GM18867 (cell line): Measurements from ENCODE around the gene TOLLIP.

Source experiments
- ATAC-seq: cut with Tn5 transposase; IDR thresholded peaks from one replicate; pipeline ENCODE4 v1.9.1; 2021; ENCODE audit warnings: mild to moderate bottlenecking, moderate library complexity; ENCODE audit not compliant: unreplicated experiment

The TOLLIP gene

GRCh38 chr11:1317993-1318392 lies 8.6 kb upstream of the TOLLIP start:
- no peak for ATAC-seq

DNA sequence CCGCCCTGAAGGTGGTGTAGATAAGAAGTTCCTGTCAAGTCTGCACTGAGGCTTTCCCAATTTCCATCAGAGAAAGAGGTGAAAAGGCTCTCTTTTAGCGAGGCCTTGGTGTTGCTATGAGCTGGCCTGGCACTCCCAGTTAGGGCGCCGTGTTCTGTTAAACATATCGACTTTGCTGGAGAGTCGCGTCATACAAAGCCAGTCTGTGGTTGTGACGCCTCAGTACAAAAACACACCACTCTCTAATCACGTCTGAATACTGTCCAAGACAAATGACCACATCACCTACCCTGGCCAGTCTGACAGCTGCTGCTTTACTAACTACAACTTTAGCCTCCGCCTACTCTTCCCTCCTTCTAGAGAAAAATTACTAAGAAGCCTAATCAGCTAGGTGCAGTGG lies 8.0 kb upstream of the TOLLIP start:
- ATAC-seq, result no peak

DNA sequence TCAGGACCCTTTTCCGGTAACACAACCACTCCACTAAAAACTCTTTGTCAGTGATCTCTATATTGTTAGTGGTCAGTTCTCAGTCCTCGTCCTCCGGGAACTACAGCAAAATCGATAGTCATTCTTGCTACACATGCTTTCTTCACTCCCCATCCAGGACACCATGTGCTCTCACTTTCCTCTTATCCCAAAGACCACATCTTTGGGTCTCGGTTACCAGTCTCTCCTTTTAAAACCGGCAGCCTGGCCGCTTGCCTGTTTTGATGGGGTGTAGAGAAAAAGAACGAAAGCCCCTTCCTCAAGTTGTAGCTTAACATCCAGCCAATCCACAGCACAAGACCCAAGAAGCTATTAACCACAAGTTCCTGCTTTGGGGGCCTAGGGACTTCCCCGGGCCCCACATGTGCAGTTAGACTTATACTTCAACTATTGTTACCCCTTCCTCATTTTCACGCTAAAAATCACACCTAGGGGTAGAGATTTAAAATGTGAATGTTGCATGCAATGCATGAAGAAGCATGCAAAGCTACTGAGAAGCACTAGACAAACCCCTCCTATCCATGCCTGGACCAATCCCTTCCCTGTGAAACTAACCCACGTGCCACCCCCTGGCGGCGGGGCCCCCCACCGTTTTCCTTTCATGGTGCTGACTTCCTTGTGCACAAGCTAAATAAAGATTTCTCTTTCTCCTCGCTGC lies 1.5 kb upstream of the TOLLIP start:
- ATAC-seq, result no peak

DNA sequence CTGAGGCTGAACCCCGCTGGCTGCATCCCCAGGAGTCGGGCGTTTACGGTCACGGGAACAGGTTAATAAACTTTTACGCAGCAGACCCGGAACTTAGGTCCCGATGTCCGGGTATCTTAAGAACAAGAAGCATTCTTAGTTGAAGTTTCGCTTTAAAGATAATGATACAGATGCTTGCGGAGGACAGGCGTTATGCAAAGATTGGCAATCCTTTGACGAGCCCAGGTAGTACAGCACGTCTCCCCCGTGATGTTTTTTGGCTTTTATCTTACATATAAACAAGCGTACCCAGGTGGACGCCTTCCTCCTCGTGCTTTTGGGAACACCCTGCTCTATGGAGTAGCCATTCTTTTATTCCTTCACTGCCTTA lies 871 bp upstream of the TOLLIP start:
- no peak for ATAC-seq

GRCh38 chr11:1308743-1309497 lies 512 bp downstream of the TOLLIP start:
- ATAC-seq, result peak; percentile 38

GRCh38 chr11:1307998-1308742 lies 1.3 kb downstream of the TOLLIP start:
- no peak for ATAC-seq

DNA sequence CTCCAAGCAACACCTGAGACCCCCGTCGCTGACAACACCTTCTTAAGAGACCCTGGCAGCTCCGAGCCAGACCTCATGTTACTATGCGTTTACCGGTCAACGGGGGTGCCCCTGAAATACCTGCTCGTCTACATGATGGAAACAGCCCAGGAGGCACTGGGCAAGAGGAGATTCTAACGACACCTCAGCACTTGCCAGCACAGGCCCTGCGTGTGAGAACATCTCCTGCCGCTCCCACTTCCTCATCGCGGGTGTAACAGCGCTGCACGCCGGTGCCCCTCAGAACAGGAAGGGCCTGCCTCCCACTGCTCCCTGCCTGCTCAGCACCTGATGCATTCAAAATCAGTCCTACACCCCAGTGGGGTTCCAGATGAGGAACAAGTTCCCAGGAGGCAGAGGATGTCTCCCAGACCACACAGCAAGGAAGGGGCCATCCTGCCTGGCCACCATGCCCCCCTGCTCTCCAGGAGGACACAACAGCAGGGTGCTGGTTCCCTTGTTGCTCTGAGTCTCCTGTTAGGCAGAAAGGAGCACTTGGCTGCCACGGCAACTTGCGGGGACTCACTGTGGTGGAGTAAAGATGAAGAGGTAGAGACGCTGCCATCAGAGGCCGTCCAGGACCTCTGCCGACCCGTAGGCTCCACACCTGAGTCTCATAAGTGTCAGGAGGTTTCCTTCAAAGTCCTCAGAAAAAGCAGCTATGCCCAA lies 2.1 kb downstream of the TOLLIP start:
- no peak for ATAC-seq

DNA sequence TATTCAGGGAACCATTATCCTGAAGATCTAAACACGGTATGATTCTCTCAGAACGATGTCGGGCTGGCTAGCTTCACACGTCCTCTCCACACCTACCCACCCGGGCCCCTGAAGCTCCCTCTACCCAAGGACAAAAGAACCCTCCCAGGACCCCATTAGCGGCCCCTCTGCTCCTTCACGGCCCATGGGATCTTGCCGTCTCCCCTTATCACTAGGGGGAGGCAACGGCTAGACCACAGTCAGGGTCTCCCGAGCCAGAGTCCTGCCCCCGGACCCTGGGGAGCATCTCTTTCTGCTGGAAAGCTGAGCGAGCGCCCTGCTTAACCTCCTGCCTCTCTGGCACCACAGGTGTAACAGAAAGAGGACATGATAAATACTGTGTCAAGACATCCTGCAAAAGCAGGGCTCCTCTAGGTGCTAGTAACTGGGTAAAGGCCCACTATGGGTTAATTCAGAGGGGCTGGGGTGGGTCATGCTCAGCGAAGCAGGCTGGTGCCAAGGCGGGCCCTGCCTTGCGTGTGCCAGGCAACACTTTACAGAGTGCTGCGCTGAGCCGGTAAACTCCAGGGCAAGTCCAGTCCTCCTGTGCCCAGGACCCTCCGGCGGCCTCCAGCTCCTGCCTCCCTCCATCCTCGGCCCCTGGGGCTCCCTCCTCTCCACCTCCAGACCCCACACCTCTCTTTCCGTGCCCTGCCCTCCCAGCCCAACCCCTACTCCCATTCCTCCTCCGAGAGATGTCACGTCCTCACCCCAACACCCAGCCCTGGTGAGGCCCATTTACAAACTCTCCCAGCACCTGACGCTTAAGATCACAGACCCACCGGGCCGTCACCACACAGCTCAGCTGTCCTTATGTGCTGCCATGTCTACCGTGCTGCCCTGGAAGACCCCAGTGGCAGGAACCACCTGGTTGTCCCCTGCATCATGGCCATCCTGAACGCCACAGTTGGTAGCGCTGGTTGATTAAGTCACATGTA lies 3.0 kb downstream of the TOLLIP start:
- no peak for ATAC-seq

GRCh38 chr11:1305501-1306056 lies 3.9 kb downstream of the TOLLIP start:
- no peak for ATAC-seq

DNA sequence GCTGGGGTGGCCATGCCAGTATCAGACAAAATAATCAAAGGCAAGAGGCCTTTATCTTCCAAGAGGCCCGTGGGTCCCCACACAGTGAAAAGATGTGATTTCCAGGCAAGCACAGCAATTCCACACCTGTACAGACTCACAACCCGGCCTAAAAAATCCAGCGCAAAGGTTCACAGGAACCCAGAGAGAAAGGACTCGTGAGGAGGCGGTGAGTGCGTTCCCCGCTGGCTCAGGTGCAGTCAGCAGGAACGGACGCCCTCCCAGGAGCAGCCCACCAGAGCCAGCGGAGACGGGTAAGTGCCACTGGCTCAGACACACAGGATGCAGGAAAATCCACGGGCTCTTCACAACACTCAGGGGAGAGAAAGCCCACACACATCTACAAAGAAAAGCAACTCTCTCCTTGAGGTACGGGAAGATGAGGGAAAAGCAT lies 4.4 kb downstream of the TOLLIP start:
- no peak for ATAC-seq

DNA sequence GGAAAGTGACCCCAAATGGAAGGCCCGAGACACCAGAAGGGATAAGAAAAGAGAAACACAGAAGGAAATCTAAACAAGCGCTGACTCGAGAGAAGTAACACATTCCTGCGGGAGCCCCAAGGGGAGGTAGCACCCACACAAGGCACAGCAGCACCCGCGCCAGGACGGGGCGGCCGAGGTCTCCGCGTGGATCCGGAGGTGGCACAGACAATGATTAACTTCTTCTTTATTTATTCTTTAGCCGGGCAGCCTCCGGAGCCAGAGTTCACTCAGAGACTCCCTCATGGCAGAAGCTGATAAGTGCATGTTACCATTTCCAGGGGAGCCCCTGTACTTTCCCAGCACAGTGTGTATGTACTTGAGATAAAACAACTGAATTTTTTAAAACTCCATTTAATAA lies 5.1 kb downstream of the TOLLIP start:
- no peak for ATAC-seq

DNA sequence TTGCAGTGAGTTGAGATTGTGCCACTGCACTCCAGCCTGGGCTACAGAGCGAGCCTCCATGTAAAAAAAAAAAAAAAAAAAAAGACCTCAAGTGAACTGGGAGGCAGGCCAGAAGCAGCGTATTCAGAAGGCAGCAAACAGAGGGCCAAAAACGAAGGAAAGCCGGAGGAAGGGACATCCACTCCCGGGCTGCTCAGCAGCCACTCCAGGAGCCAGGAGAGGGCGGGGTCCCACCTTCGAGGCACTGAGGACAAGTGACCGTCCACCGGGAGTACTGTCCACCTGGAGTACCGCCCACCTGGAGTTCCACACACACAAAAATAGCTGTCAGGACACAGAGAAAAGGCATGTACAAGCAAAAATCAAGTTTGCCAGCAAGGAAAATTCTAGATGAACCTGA lies 5.5 kb downstream of the TOLLIP start:
- no peak for ATAC-seq

- no peak for ATAC-seq
Observed at GRCh38 chr11:1303126-1303821, 6.2 kb downstream of the TOLLIP start.

DNA sequence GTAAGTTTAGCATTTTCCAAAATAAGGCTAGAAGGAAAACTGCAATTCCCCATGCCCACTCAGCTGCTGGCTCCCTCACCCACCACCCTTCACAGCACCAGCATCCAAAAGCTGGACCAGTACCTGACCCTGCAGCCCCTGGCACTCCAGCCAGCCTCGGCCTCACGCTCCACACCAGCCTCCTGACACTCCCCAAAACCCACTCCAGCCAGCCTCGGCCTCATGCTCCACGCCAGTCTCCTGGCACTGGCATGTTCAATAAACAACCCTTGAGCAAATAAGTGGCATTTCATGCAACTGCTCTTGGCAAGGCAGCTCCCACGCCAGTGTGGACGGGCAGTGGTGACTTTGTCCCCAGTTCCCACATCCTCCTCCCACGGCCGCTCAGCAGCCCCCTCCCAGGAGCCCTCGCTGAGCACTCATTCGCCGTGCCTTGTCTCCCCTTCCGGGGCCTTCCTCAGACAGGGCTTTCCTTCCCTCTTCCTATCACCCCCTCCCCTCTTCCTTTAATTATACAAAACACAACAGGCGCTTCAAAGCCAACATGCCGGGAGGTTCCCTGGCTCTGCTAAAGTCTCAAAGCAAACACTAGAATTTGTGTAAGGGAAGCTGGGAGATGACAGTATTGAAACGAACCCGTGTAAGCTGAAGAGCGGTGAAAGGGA lies 6.8 kb downstream of the TOLLIP start:
- no peak for ATAC-seq

GRCh38 chr11:1302041-1302460 lies 7.4 kb downstream of the TOLLIP start:
- ATAC-seq, result no peak

GRCh38 chr11:1301220-1302000 lies 8.0 kb downstream of the TOLLIP start:
- no peak for ATAC-seq

DNA sequence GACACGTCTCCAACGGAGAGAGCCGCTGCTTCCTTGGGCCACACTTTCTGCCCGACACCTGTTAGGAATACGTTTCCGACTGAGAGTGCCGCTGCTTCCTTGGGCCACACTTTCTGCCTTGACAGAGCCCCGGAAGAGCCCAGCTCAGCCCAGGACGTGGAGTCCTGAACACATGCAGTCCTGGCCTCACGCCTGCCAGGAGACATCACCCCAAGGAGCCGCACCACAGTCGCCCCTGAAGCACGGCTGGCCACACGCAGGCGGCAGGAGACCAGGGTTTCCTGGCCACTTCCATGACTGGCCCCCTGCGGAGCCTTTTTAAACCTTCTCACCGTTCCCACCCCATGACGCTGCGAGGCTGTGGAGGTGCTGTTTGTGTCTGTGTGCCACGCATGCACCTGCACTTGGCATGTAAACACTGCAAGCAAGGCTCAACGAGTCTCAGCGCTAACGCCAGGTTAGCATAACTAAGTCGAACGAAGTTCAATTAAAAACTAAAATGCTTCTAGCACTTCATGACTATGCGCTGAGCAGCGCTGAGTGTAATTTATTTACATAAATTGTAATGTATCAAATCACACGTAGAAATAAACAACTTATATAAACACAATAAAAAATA lies 8.8 kb downstream of the TOLLIP start:
- no peak for ATAC-seq
